ENCODE measurements around the gene RASGRF1.
A peak's percentile ranks its signal among the peaks of the same experiment; 100 is the strongest.

RASGRF1 gene

GRCh38 chr15:79132361-79132760 is 41.8 kb upstream of the RASGRF1 start:
- TF ChIP-seq CEBPB (IDR thresholded peaks at IDR 0.05) (no peak), EGR1 (IDR thresholded peaks at IDR 0.05) (no peak), REST (IDR thresholded peaks at IDR 0.05; ENCODE audit: low read depth) (no peak), TEAD4 (IDR thresholded peaks at IDR 0.05) (no peak), TCF12 (IDR thresholded peaks at IDR 0.05; ENCODE audit: low read depth) (no peak), TAF1 (IDR thresholded peaks at IDR 0.05; ENCODE audit: low read depth) (no peak), EP300 (IDR thresholded peaks at IDR 0.05; ENCODE audit: borderline replicate concordance) (no peak), FOXM1 (IDR thresholded peaks at IDR 0.05; ENCODE audit: borderline replicate concordance, low read depth) (no peak), NFIC (IDR thresholded peaks at IDR 0.05) (no peak), CREB1 (IDR thresholded peaks at IDR 0.05; ENCODE audit: low read depth) (no peak), RAD21 (IDR thresholded peaks at IDR 0.05; ENCODE audit: low read depth) (no peak), ZBTB7A (IDR thresholded peaks at IDR 0.05; ENCODE audit: low read depth) (no peak), YY1 (IDR thresholded peaks at IDR 0.05; ENCODE audit: low read depth) (no peak)
- TF ChIP-seq, protein P1, sequence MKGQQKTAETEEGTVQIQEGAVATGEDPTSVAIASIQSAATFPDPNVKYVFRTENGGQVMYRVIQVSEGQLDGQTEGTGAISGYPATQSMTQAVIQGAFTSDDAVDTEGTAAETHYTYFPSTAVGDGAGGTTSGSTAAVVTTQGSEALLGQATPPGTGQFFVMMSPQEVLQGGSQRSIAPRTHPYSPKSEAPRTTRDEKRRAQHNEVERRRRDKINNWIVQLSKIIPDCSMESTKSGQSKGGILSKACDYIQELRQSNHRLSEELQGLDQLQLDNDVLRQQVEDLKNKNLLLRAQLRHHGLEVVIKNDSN (IDR thresholded peaks at IDR 0.05) = no peak
- TF ChIP-seq, protein P2, sequence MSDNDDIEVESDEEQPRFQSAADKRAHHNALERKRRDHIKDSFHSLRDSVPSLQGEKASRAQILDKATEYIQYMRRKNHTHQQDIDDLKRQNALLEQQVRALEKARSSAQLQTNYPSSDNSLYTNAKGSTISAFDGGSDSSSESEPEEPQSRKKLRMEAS (IDR thresholded peaks at IDR 0.05) = no peak

GRCh38 chr15:79130535-79131130 is 40.1 kb upstream of the RASGRF1 start:
- TF ChIP-seq RAD21 (IDR thresholded peaks at IDR 0.05; ENCODE audit: low read depth) = peak; percentile 6; the same call in 1 of the 2 replicates
- no peak for TF ChIP-seq ZBTB7A (IDR thresholded peaks at IDR 0.05; ENCODE audit: low read depth)

- TF ChIP-seq TCF12 (IDR thresholded peaks at IDR 0.05; ENCODE audit: low read depth) = no peak
- TF ChIP-seq NFIC (IDR thresholded peaks at IDR 0.05) = no peak
- no peak for TF ChIP-seq TAF1 (IDR thresholded peaks at IDR 0.05; ENCODE audit: low read depth)
- no peak for TF ChIP-seq CREB1 (IDR thresholded peaks at IDR 0.05; ENCODE audit: low read depth)
- TF ChIP-seq TEAD4 (IDR thresholded peaks at IDR 0.05) = no peak
- no peak for TF ChIP-seq EGR1 (IDR thresholded peaks at IDR 0.05)
- TF ChIP-seq, protein P2 (IDR thresholded peaks at IDR 0.05) = no peak
- no peak for TF ChIP-seq RAD21 (IDR thresholded peaks at IDR 0.05; ENCODE audit: low read depth)
- no peak for TF ChIP-seq FOXM1 (IDR thresholded peaks at IDR 0.05; ENCODE audit: borderline replicate concordance, low read depth)
- TF ChIP-seq EP300 (IDR thresholded peaks at IDR 0.05; ENCODE audit: borderline replicate concordance) = no peak
- TF ChIP-seq ZBTB7A (IDR thresholded peaks at IDR 0.05; ENCODE audit: low read depth) = no peak
- TF ChIP-seq YY1 (IDR thresholded peaks at IDR 0.05; ENCODE audit: low read depth) = no peak
- TF ChIP-seq REST (IDR thresholded peaks at IDR 0.05; ENCODE audit: low read depth) = no peak
Measured at GRCh38 chr15:79129235-79129634, 38.7 kb upstream of the RASGRF1 start.

- TF ChIP-seq YY1 (IDR thresholded peaks at IDR 0.05; ENCODE audit: low read depth) (no peak), CEBPB (IDR thresholded peaks at IDR 0.05) (no peak), TEAD4 (IDR thresholded peaks at IDR 0.05) (no peak), TAF1 (IDR thresholded peaks at IDR 0.05; ENCODE audit: low read depth) (no peak), REST (IDR thresholded peaks at IDR 0.05; ENCODE audit: low read depth) (no peak), FOXM1 (IDR thresholded peaks at IDR 0.05; ENCODE audit: borderline replicate concordance, low read depth) (no peak), EGR1 (IDR thresholded peaks at IDR 0.05) (no peak), CREB1 (IDR thresholded peaks at IDR 0.05; ENCODE audit: low read depth) (no peak), EP300 (IDR thresholded peaks at IDR 0.05; ENCODE audit: borderline replicate concordance) (no peak), ZBTB7A (IDR thresholded peaks at IDR 0.05; ENCODE audit: low read depth) (no peak), RAD21 (IDR thresholded peaks at IDR 0.05; ENCODE audit: low read depth) (no peak), TCF12 (IDR thresholded peaks at IDR 0.05; ENCODE audit: low read depth) (no peak), NFIC (IDR thresholded peaks at IDR 0.05) (no peak)
- TF ChIP-seq, protein P1 (IDR thresholded peaks at IDR 0.05) = no peak
- TF ChIP-seq, protein P2 (IDR thresholded peaks at IDR 0.05) = no peak
Measured at GRCh38 chr15:79128556-79128955, 38.0 kb upstream of the RASGRF1 start.
